K562 (cell line): ENCODE data around the gene ME3. TPM values are rescaled to one million over a fixed set of nuclear protein-coding genes. Genes with fewer than 3 reads are reported as not detected.

ENCODE experiments used
- ARHGAP35 ChIP-seq: fragments of 450-650 bp; IDR thresholded peaks from 2 replicates; pipeline ENCODE4 v1.6.1; 2018; ENCODE audit not compliant: partially characterized antibody
- DNMT1 ChIP-seq: fragments of 450-650 bp; IDR thresholded peaks from 2 replicates; pipeline ENCODE4 v1.6.1; 2016; ENCODE audit warnings: antibody characterized with exemption, mild to moderate bottlenecking
- GABPB1 ChIP-seq: sonication (generic); formaldehyde crosslinking; IDR thresholded peaks from 2 replicates; pipeline ENCODE4 v1.8.0; 2022; ENCODE audit warnings: mild to moderate bottlenecking, missing genetic modification reagents
- HDAC8 ChIP-seq: fragments of 450-650 bp; IDR thresholded peaks from 2 replicates; pipeline ENCODE4 v1.6.1; 2016; ENCODE audit warnings: mild to moderate bottlenecking, missing genetic modification characterization, moderate library complexity, missing compliant biosample characterization
- HNRNPL ChIP-seq: fragments of 200-400 bp; formaldehyde crosslinking; IDR thresholded peaks from 2 replicates; pipeline ENCODE4 v1.6.1; 2017; ENCODE audit warnings: low read depth, mild to moderate bottlenecking, low read length
- KDM1A ChIP-seq, 2 experiments: fragments of 450-650 bp; IDR thresholded peaks; 2 replicates each; pipeline ENCODE4 v1.6.1; 2016; ENCODE audit warnings: mild to moderate bottlenecking in 2 of 2
- KDM4B ChIP-seq, 2 experiments: fragments of 450-650 bp in 1 of 2; sonication (generic) in 1 of 2; IDR thresholded peaks; 2 replicates each; pipeline ENCODE4 v1.6.1; 2016 to 2017; ENCODE audit warnings: borderline replicate concordance in 2 of 2, antibody characterized with exemption in 1 of 2, low read depth in 1 of 2, mild to moderate bottlenecking in 1 of 2
- MTA1 ChIP-seq: fragments of 450-650 bp; IDR thresholded peaks from 2 replicates; pipeline ENCODE4 v1.6.1; 2017; ENCODE audit warnings: borderline replicate concordance
- NCOR1 ChIP-seq: fragments of 450-650 bp; IDR thresholded peaks from 2 replicates; pipeline ENCODE4 v1.6.1; 2016; ENCODE audit warnings: mild to moderate bottlenecking, moderate library complexity
- SMARCA5 ChIP-seq: fragments of 450-650 bp; IDR thresholded peaks from 2 replicates; pipeline ENCODE4 v1.6.1; 2016
- TARDBP ChIP-seq: fragments of 450-650 bp; IDR thresholded peaks from 2 replicates; pipeline ENCODE4 v1.6.1; 2016
- ZC3H8 ChIP-seq: fragments of 450-650 bp; IDR thresholded peaks from 2 replicates; pipeline ENCODE4 v1.6.1; 2017
- ZFP1 ChIP-seq: fragments of 450-650 bp; formaldehyde crosslinking; IDR thresholded peaks from 2 replicates; pipeline ENCODE4 v1.4.0; 2020; ENCODE audit warnings: mild to moderate bottlenecking, mixed read lengths
- ZNF146 ChIP-seq: IDR thresholded peaks from one replicate; pipeline ENCODE4 v1.6.1; 2018; ENCODE audit warnings: missing compliant biosample characterization; ENCODE audit not compliant: unreplicated experiment
- ZNF263 ChIP-seq: sonication (generic); formaldehyde crosslinking; IDR thresholded peaks from 2 replicates; pipeline ENCODE4 v1.8.0; 2022; ENCODE audit warnings: mild to moderate bottlenecking, missing genetic modification reagents, borderline replicate concordance
- ZNF551 ChIP-seq: fragments of 250-450 bp; sonication (Bioruptor Pico); IDR thresholded peaks from 2 replicates; pipeline ENCODE4 v1.5.0; 2021; ENCODE audit warnings: mild to moderate bottlenecking, moderate library complexity
- polyA plus RNA-seq, 8 experiments: library from polyadenylated mRNA; depleted of rRNA in 4 of 8; stranded (reverse) in 5 of 8; unstranded in 3 of 8; fragments of >200 nt; fragmentation: Nextera tagmentation in 2 of 8; fragmentation: Illumina TruSeq in 1 of 8; extraction: Ambion mirVana in 2 of 8; extraction: Trizol in 1 of 8; gene quantifications; 2 replicates each; pipeline versions ENCODE4 v1.2.1 to v1.2.3, GENCODE V29; 2011 to 2014; ENCODE audit warnings: inconsistent platforms in 1 of 8, missing spikeins in 1 of 8
- total RNA-seq, 7 experiments: library from RNA; depleted of rRNA in 6 of 7; stranded (reverse); fragments of >200 nt in 6 of 7; fragmentation: Illumina TruSeq in 2 of 7; extraction: Trizol in 2 of 7; gene quantifications; 2 replicates each; pipeline versions ENCODE4 v1.2.1 to v1.2.3, GENCODE V29; 2011 to 2021; ENCODE audit warnings: low replicate concordance in 1 of 7

The ME3 gene
- total and polyA plus RNA-seq, 9 of the 15 experiments (the other 6 are each of a cell fraction or from before 2014, with no cell fraction given): not detected

DNA sequence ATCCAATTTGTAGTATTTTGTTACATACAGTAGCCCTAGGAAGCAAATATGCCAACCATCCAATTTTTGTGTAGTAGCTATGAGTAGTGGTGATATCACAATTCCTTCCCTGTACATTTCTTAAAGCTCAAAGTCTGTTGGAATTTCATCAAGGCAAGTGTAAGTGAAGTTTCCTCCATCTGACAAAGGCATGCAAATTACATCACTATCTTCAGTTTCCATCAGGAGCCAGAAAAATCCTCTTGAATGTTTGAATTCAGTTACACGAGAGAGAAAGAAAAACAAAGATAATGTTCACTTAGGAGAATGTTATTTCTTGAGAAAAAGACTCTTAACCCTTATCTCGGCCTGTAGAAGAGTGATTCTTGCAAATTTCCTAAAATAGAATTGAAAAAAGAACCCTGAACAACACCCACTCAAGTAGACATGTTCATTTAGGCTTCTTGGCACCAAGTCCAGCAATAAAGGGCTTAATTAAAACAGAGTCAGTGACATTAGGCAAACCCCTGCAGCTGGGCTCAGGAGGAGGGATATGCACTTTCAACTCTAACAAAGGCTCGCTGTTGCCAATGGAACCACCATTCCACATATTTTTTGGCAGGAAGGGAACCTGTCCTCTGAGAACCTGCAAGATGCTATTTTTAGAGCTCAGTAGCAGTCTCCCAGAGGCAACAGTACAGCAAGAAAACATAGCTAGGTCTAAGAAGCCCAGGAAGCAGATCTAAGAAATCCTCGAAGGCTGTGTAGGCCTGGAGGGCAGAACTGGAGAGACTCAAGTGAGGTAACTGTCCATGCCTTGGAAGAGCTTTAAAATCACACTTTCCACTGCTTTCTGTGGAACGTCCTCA is 153.1 kb downstream of the ME3 start (continued):
- TF ChIP-seq DNMT1: no peak
- no peak for TF ChIP-seq HNRNPL
- TF ChIP-seq ARHGAP35: no peak
- no peak for TF ChIP-seq HDAC8 (tag)
- no peak for TF ChIP-seq ZFP1
- TF ChIP-seq MTA1: no peak
- TF ChIP-seq GABPB1 (CRISPR knock-in tag): no peak
- no peak for TF ChIP-seq ZNF146 (CRISPR knock-in tag)
- TF ChIP-seq ZC3H8: no peak
- no peak; a peak in 1 of 4 replicates for TF ChIP-seq KDM1A (IDR thresholded peaks at IDR 0.05)
- peak; percentile 57; the same call in 1 of the 2 replicates for TF ChIP-seq NCOR1
- TF ChIP-seq SMARCA5: no peak
- TF ChIP-seq ZNF263 (CRISPR knock-in tag): no peak
- TF ChIP-seq ZNF551 (CRISPR knock-in tag): no peak
- no peak for TF ChIP-seq TARDBP
- TF ChIP-seq KDM4B (IDR thresholded peaks at IDR 0.05; ENCODE audit: borderline replicate concordance in 2 of 2, low read depth in 1 of 2): no peak
